ENCODE data around the gene CEP43.

The CEP43 gene

DNA sequence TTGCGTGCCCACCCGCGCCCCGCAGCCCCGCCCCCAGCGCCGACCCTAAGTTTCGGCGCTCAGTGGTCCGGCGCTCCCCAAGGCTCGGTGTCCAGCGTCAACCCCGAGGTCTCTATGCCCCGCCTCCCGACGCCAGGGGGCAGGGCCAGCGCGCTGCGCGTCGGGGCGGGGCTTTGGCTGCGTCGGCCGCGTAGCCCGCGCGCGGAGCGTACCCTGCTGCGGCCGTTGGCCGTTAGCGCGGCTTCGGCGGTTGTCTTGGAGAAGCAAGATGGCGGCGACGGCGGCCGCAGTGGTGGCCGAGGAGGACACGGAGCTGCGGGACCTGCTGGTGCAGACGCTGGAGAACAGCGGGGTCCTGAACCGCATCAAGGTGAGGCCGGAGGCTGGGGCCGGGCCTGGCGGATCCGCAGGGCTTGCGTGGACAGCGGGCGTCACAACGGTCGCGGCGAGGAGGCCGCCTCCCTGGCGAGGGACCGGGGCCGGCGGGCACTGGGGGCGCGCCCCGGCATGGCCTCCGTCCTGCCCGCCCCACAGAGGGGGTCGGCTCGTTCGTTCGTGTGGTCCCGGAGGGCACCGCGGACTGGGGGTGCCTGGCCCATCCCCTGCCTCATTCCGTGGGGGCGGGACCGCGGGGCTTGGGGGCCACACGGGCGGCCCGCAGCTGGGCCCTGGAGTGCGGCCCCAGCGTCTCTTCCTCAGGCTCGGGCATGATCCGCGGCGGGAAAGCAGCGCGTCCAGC lies at the start of gene CEP43:
Gene CEP43, plus strand, starts transcription at position 253 of the 739 bp plus-strand sequence. Its CDS starts 16 bp downstream, at position 269.
- DNase-seq (ENCODE audit: low spot score) = peak; percentile 97

DNA sequence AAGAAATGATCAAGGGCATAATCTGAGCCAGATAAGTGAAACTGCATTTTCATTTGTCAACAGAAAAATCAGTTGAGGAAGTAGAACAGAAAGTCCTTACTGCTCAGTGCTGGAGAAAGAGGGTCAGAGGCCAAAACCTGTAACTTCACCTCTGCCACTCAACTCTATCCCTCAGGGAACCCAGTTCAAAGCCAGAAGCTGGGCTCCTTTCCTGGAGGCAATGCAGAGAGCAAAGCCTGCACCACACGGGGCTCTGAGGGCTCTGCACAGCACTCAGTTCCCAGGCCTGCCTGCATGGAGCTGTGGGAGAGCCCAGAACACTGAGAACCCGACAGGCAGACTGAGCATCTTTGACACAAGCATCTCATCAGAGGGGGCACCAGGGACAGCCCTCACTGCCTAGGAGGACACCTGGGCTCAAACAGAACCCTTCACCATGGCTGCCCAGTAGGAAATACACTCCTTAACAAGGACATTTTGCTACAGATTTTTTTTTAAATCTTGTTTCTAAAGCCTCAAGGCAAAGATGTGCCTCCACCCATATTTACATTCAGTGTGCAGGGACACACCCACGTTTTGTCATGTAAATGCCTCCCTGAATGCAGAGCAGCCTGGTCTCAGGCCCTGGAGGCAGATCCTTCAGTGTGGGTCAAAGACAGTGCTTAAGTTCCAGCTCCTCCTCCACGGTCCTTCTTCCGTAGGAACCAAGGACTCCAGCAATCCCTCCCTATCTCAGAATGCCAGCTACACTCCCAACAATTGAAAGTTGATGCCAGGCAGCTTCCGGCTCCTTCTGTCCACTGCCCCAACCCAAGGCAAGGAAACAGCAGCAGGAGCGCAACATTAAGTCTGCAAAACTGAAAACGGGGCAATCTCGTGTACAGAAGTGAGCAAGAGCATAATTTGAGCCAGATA lies 49.4 kb upstream of the CEP43 start:
- DNase-seq (ENCODE audit: low spot score) = no peak

GRCh38 chr6:166950443-166950821 lies 48.8 kb upstream of the CEP43 start:
- DNase-seq (ENCODE audit: low spot score) = no peak

DNA sequence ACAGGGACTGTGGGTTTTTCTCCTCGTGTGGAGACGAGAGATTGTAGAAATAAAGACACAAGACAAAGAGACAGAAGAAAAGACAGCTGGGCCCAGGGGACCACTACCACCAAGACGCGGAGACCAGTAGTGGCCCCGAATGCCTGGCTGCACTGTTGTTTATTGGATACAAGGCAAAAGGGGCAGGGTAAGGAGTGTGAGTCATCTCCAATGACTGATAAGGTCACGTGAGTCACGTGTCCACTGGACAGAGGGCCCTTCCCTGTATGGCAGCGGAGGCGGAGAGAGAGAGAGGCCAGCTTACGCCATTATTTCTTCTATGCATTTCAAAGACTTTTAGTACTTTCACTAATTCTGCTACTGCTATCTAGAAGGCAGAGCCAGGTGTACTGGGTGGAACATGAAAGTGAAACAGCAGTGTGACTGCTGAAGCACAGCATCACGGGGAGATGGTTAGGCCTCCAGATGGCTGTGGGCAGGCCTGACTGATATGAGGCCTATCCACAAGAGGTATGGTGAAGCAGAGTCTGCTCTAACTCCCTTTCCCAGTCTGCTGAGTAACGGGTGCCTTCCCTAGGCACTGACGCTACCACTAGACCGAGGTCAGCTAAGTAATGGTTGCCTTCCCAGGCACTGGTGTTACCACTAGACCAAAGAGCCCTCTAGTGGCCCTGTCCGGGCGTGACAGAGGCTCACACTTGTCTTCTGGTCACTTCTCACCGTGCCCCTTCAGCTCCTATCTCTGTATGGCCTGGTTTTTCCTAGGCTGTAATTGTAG lies 48.1 kb upstream of the CEP43 start:
- peak; percentile 81 for DNase-seq (ENCODE audit: low spot score)

- DNase-seq (ENCODE audit: low spot score) = no peak
These were observed 47.5 kb upstream of the CEP43 start for GRCh38 chr6:166951670-166952060.

- no peak for DNase-seq (ENCODE audit: low spot score)
These were observed 47.1 kb upstream of the CEP43 start for GRCh38 chr6:166952121-166952520.

DNA sequence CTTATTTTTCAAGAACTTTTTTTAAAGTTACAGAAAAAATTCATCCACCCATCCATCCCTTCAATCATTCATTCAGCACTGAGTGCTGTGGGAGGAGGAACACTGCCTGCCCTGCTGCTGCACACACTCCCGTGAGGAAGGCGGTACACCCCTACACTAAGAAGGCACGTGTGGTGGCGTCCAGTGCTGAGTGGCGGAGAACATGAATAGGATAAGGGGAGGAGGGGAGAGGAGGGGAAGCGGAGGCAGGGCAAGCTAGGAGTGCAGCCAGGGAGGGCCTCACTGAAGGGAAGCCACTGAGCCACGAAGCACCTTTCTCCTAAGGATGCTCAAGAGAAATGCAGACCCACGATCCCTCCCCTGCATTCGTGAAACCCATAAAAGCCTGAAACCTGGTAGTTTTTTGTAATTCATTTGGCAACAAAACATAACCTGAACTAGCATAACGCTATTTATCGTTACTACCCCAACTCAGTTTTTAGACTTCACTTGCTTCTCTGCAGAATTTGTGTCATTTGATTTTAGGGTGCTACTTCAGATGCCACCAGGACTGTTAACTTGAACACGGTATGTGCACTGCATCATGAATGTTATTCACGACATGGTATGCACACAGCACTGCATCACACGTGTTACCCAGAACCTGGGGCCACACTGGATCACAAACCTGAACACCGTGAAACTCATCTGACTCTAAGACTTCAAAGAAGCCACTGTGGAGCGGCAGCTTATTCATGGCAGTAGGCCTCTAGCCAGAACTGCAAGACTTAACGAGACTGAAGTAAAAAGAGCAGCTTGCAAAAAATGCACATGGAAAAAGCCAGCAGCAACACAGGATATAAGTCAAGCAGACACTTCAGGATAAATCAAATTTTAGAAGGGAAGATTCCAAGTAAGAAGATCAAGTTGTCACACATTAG lies 46.4 kb upstream of the CEP43 start:
- no peak for DNase-seq (ENCODE audit: low spot score)

DNA sequence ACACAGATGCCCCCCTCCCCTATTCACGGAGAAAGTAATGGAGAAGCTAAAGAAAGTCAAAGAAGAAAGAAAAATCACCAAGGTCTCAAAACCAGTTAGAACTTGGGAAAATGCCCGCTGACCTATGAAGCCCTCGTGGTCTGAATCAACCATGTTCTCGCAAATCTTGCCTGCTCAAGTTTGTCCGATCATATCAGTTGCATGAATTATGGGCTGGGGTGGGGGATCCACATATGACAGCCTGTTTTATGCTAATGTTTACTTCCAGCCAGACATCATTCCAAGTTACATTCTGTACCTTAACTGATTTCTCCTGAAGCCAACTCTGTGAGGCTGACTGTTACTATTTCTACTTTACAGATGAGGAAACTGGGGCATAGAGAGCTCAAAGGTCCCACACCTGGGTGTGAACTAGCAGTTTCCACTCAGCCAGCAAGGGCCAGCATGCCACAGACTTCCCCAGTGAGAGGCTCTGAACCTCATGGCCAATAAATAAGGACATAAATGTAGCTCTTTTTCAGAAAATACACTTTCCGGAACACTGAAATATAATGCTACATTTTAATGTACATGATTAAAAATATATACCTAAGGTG lies 45.0 kb upstream of the CEP43 start:
- no peak for DNase-seq (ENCODE audit: low spot score)

- no peak for DNase-seq (ENCODE audit: low spot score)
These were observed 43.9 kb upstream of the CEP43 start for GRCh38 chr6:166955121-166955864.

- no peak for DNase-seq (ENCODE audit: low spot score)
These were observed 43.2 kb upstream of the CEP43 start for GRCh38 chr6:166955865-166956443.

DNA sequence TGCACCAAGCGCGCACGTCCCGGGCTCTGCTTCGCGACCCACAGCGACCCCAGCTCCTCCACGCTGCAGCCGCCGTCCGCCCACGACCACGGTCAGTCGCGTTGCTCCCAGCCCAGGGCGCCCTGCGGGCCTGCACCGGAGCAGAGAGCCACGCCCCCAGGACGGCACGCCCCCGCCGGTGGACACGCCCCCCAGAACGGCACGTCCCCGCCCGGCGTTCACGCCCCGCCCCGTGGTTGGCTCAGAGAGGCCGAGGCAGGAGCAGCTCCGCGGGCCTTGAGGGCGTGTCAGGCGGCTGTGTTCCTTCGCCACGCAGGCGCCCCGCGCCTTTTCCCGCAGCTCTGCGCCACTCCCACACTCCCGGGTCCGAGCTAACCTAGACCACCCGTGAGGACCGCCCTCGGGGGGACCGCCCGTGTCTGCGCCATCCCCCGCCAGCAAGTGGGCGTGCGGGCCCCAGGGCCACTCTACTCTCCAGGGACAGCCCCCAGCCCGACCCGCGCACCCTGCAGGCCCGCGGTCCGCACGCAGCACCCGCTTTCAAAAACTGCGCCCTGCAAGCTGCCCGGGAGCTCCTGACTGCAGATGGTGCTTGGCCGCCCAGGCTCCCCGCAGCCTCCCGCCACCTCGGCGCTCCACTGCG lies 42.6 kb upstream of the CEP43 start, which contains the start of gene RNASET2:
Gene RNASET2, minus strand, starts transcription at position 107 of the 643 bp plus-strand sequence. CDS start 368 bp downstream, outside the sequence.
- peak; percentile 91 for DNase-seq (ENCODE audit: low spot score)

DNA sequence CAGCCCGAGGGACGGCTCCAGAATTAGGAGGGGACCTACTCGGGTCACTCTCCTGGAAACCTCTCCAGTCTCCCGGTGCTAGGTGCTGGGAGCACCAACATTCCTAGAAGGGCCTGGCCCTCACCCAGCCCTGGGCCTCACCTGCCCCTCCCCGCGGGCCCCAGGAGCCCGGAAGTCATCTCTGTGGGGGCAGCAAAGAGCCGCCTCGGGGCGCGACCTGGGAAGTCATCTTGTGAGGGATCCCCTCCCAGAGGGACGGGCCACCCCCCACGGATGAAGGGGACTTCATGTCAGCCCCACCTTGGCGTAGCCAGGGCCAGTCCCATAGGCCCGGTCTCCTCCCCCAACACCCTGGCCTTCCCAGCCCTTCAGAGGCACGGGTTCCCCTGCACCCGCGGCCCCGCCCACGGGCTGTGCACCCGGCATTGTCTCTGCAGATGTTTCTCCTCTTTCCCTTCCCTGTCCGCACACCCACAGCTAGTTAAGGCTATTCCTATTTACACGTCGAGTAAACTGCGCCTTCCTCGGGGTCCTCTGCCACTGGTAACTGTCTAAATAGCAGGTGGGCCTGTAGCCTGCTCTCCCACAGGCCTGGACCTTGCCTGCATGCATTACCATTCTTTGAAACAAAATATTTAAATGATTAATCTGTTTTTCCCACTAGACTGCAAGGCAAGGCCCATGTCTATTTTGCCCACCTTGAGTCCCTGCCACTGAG lies 42.0 kb upstream of the CEP43 start:
- DNase-seq (ENCODE audit: low spot score) = no peak

DNA sequence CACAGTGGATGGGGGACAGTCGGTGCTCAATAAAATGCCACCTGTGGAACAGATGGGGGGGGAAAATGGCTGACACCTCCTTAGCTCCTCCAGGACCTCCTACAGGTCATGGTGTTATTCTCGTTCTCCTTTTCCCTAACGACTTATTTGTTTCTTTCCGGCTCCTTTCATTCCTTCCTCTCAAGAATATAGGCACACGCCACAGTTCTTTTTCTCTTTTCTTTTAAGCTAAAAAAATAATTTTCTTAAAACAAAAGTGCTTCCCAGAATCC lies 41.5 kb upstream of the CEP43 start:
- no peak for DNase-seq (ENCODE audit: low spot score)

GRCh38 chr6:166958926-166959861 lies 40.0 kb upstream of the CEP43 start:
- DNase-seq (ENCODE audit: low spot score) = no peak

DNA sequence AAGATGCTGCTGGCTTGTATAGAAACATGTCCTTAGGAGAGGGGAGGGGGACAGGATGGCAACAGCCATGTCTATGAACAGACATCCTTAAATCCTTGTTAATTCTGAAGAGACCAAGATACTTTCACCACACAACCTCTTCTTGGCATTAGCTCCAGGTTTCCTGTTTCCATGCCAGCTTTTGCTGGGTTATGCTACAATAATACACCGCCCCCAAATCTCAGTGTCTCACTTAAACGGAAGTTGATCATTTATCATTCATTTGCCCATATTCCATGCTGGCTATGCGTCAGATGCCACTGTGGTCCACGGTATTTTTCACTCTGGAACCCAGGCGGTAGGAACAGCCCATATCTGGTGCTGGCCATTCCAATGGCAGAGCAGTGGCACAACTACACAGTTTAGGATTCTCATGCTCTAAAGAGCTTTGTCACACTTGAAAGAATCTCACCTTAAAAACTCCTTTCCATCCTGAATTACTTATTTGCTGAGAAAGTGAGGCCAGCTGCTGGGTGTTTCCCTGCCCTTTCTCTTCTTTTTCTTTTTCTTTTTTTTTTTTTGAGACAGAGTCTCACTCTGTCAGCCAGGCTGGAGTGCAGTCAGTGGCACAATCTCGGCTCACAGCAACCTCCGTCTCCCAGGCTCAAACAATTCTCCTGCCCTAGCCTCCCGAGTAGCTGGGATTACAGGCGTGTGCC lies 39.1 kb upstream of the CEP43 start:
- DNase-seq (ENCODE audit: low spot score) = no peak

GRCh38 chr6:166960609-166960978 lies 38.6 kb upstream of the CEP43 start:
- DNase-seq (ENCODE audit: low spot score) = no peak

- DNase-seq (ENCODE audit: low spot score) = no peak
These were observed 32.9 kb upstream of the CEP43 start for GRCh38 chr6:166966268-166966667.

Measured in hematopoietic multipotent progenitor cell treated with erythropoietin and hydrocortisone succinate and interleukin-3 and kit ligand, for 17 days (in vitro differentiated cells).